Keratinocyte (primary cell): ENCODE results near the gene PPP2R5E. TPM values are rescaled to one million over a fixed set of nuclear protein-coding genes. Genes with fewer than 3 reads are reported as not detected.

Experiments
- DNase-seq: peaks from one replicate; pipeline ENCODE4 v3.0.0-alpha.2; 2011; ENCODE audit warnings: low read depth, missing footprints, low spot score
- FAIRE-seq: peaks from 2 replicates; lab custom pipeline; 2011; peaks lifted over from hg19 to GRCh38; lab: Jason Lieb, UNC
- H2AFZ ChIP-seq: 2 replicates; pipeline ENCODE4 v1.6.0; 2012; ENCODE audit warnings: low read length, control low read depth, inconsistent platforms; ENCODE audit not compliant: control insufficient read depth
- H3K27ac ChIP-seq: 2 replicates; pipeline ENCODE4 v1.5.1; 2011; ENCODE audit warnings: low read length; ENCODE audit not compliant: control insufficient read depth, insufficient read depth
- H3K27me3 ChIP-seq: 3 replicates; pipeline ENCODE4 v1.6.0; 2011; ENCODE audit warnings: low read length; ENCODE audit not compliant: control insufficient read depth, insufficient read depth; ENCODE audit errors: extremely low read depth
- H3K36me3 ChIP-seq, 2 experiments: 2 replicates in 1 of 2; 3 replicates in 1 of 2; pipeline ENCODE4 v1.5.1; 2011; ENCODE audit warnings: low read length in 2 of 2, mild to moderate bottlenecking in 1 of 2; ENCODE audit not compliant: control insufficient read depth in 2 of 2, insufficient read depth in 2 of 2; ENCODE audit errors: extremely low read depth in 1 of 2
- H3K4me1 ChIP-seq: 3 replicates; pipeline ENCODE4 v1.5.1; 2011; ENCODE audit warnings: low read length; ENCODE audit not compliant: control insufficient read depth, insufficient read depth; ENCODE audit errors: extremely low read depth
- H3K4me2 ChIP-seq: 3 replicates; pipeline ENCODE4 v1.6.0; 2011; ENCODE audit warnings: low read depth, low read length; ENCODE audit not compliant: control insufficient read depth, insufficient read depth; ENCODE audit errors: extremely low read depth
- H3K4me3 ChIP-seq, 3 experiments: fragments of 200-600 bp in 1 of 3; sonication (generic) in 1 of 3; 2 replicates in 2 of 3; 3 replicates in 1 of 3; pipeline ENCODE4 v1.5.1; 2011 to 2016; ENCODE audit warnings: low read length in 3 of 3, mild to moderate bottlenecking in 3 of 3, control low read depth in 2 of 3, inconsistent platforms in 1 of 3, low read depth in 1 of 3, mixed read lengths in 1 of 3, mixed run types in 1 of 3, moderate library complexity in 1 of 3; ENCODE audit not compliant: control insufficient read depth in 2 of 3, insufficient read depth in 2 of 3; ENCODE audit errors: extremely low read depth in 1 of 3
- H3K79me2 ChIP-seq: 2 replicates; pipeline ENCODE4 v1.6.0; 2012; ENCODE audit warnings: low read length; ENCODE audit not compliant: control insufficient read depth, insufficient read depth
- H3K9ac ChIP-seq: 3 replicates; pipeline ENCODE4 v1.6.0; 2011; ENCODE audit warnings: low read length; ENCODE audit not compliant: control insufficient read depth, insufficient read depth; ENCODE audit errors: extremely low read depth
- H3K9me1 ChIP-seq: 3 replicates; pipeline ENCODE4 v1.6.0; 2011; ENCODE audit warnings: low read length; ENCODE audit not compliant: control insufficient read depth, insufficient read depth; ENCODE audit errors: extremely low read depth
- H3K9me3 ChIP-seq: 2 replicates; pipeline ENCODE4 v1.5.1; 2012; ENCODE audit warnings: low read depth, low read length; ENCODE audit not compliant: control insufficient read depth
- H4K20me1 ChIP-seq: 3 replicates; pipeline ENCODE4 v1.6.0; 2011; ENCODE audit warnings: low read length; ENCODE audit not compliant: control insufficient read depth, insufficient read depth; ENCODE audit errors: extremely low read depth
- EZH2 ChIP-seq: IDR thresholded peaks from one replicate; pipeline ENCODE4 v1.6.1; 2012; ENCODE audit warnings: inconsistent platforms, mild to moderate bottlenecking, low read length, moderate library complexity
- dilution Hi-C: fragments of 300-500 bp; cut with MboI; formaldehyde crosslinking; loops from one replicate; pipeline ENCODE4 v1.7.0; 2020; ENCODE audit warnings: low sequenced_read_pairs; ENCODE audit not compliant: extremely low pct_ligation_motif_present
- polyA plus RNA-seq, 5 experiments: library from polyadenylated mRNA; depleted of rRNA in 3 of 5; stranded (reverse) in 3 of 5; stranded (forward) in 1 of 5; unstranded in 1 of 5; fragments of >200 nt; gene quantifications; 1 replicate in 1 of 5; 2 replicates in 3 of 5; 3 replicates in 1 of 5; pipeline versions ENCODE4 v1.2.1 to v1.2.3, GENCODE V29; 2011 to 2012; ENCODE audit warnings: missing spikeins in 2 of 5, low read depth in 1 of 5, low replicate concordance in 1 of 5
- TF ChIP-seq, protein P1 (sequence below), 3 experiments: IDR thresholded peaks in 1 of 3; conservative IDR thresholded peaks in 1 of 3; optimal IDR thresholded peaks in 1 of 3; 2 replicates in 2 of 3; 3 replicates in 1 of 3; pipeline versions ENCODE3 to v1.5.1; 2011; ENCODE audit warnings: low read length in 3 of 3, mild to moderate bottlenecking in 3 of 3, moderate library complexity in 2 of 3, control low read depth in 1 of 3, inconsistent platforms in 1 of 3; ENCODE audit not compliant: insufficient read depth in 2 of 3; ENCODE audit errors: extremely low read depth in 1 of 3

Gene PPP2R5E
- polyA plus RNA-seq, 1 donor (not counting 4 experiments of a cell fraction or from before 2014, with no cell fraction given), result 22.7 TPM

DNA sequence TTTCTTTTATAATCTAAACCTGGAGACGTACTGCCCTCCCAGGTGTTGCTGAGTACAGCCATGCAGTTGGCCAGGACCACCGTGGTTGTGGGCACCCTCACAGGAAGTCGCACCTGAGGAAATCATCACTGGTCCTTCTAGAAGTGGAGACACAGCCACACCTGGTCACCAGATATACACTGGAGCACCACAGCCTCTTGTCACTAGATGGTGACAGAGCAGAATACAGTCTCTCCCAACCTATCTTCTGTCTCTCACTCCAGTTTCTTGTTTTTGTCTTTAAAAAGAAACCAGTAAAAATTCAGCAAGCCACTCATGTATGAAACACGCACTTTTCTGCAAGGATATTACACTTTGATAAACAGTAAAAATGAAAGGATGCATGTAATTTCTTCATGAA, 181.4 kb downstream of the PPP2R5E start:
- Histone ChIP-seq H2AFZ (no peak overlapping the region), H3K4me2 (no peak overlapping the region), H3K36me3 (no peaks in the 10 kb centered on the region), H3K27ac (no peak overlapping the region), H3K4me3 (no peak overlapping the region), H3K79me2 (no peaks in the 10 kb centered on the region), H3K9ac (no peak overlapping the region), H3K9me3 (no peaks in the 10 kb centered on the region), H3K27me3 (no peaks in the 10 kb centered on the region), H4K20me1 (no peaks in the 10 kb centered on the region), H3K4me1 (no peaks in the 10 kb centered on the region), H3K9me1 (no peaks in the 10 kb centered on the region)
- TF ChIP-seq, protein P1, sequence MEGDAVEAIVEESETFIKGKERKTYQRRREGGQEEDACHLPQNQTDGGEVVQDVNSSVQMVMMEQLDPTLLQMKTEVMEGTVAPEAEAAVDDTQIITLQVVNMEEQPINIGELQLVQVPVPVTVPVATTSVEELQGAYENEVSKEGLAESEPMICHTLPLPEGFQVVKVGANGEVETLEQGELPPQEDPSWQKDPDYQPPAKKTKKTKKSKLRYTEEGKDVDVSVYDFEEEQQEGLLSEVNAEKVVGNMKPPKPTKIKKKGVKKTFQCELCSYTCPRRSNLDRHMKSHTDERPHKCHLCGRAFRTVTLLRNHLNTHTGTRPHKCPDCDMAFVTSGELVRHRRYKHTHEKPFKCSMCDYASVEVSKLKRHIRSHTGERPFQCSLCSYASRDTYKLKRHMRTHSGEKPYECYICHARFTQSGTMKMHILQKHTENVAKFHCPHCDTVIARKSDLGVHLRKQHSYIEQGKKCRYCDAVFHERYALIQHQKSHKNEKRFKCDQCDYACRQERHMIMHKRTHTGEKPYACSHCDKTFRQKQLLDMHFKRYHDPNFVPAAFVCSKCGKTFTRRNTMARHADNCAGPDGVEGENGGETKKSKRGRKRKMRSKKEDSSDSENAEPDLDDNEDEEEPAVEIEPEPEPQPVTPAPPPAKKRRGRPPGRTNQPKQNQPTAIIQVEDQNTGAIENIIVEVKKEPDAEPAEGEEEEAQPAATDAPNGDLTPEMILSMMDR (optimal IDR thresholded peaks at IDR 0.05 in 1 of 3, IDR thresholded peaks at IDR 0.05 in 1 of 3, conservative IDR thresholded peaks at IDR 0.05 in 1 of 3; ENCODE audit: extremely low read depth in 1 of 3, insufficient read depth in 2 of 3, low read length in 3 of 3), result no peak
- no peak for TF ChIP-seq EZH2
- dilution Hi-C loops, result no loop called here
- no peak for DNase-seq
- no peak for FAIRE-seq

DNA sequence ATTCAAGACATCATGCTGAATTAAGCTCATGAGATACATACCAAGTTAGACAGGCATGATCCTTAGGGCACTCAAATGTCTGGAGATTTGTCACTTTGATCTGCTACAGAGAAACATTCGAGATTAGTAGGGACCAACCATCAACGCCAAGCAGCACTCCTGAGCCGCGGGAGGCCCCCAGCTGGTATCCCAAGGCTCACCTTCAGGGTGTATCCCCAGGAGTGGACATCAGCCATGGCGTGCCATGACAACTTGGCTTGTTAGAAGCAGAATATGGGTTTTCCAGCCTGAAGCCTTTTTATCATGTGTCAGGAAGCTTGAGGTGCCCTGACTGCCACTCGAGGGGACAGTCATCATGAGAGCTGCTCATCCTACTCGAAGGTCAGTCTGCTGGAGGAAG, 185.3 kb downstream of the PPP2R5E start:
- DNase-seq, result no peak
- H3K27me3 ChIP-seq, result peaks cover 4% of the 10 kb centered on the region
- no peak for FAIRE-seq

More for the DNA sequence above, 185.3 kb downstream of the PPP2R5E start:
- Histone ChIP-seq H3K36me3 (no peaks in the 10 kb centered on the region), H3K4me1 (no peaks in the 10 kb centered on the region), H4K20me1 (no peaks in the 10 kb centered on the region), H3K9me3 (no peaks in the 10 kb centered on the region), H3K4me2 (no peak overlapping the region), H3K27ac (no peak overlapping the region), H3K79me2 (no peaks in the 10 kb centered on the region), H3K9ac (no peak overlapping the region), H2AFZ (no peak overlapping the region), H3K4me3 (no peak overlapping the region), H3K9me1 (no peaks in the 10 kb centered on the region)
- no peak for TF ChIP-seq EZH2
- TF ChIP-seq, protein P1 (optimal IDR thresholded peaks at IDR 0.05 in 1 of 3, IDR thresholded peaks at IDR 0.05 in 1 of 3, conservative IDR thresholded peaks at IDR 0.05 in 1 of 3; ENCODE audit: extremely low read depth in 1 of 3, insufficient read depth in 2 of 3, low read length in 3 of 3), result no peak
- dilution Hi-C loops, result no loop called here
